Gastroesophageal sphincter (tissue), 4 donors: Measurements from ENCODE around the gene CCDC137. TPM values are rescaled to one million over a fixed set of nuclear protein-coding genes. Genes with fewer than 3 reads are reported as not detected.

Source experiments
- ATAC-seq: fragments of 150-250 bp; one replicate; pipeline ENCODE4 v1.9.1; 2016; ENCODE audit warnings: mild to moderate bottlenecking, moderate library complexity
- H3K27ac ChIP-seq, 4 donors: fragments of 200-600 bp; sonication (generic) in 3 of 4; 1 replicate in 3 of 4; 2 replicates in 1 of 4; pipeline ENCODE4 v1.5.1; 2016 to 2019
- H3K27me3 ChIP-seq: fragments of 200-600 bp; sonication (generic); one replicate; pipeline ENCODE4 v1.5.1; 2019
- H3K36me3 ChIP-seq, 2 donors: fragments of 200-600 bp; sonication (generic); one replicate each; pipeline ENCODE4 v1.5.1; 2019; ENCODE audit warnings: control low read depth in 1 of 2
- H3K4me1 ChIP-seq, 3 donors: fragments of 200-600 bp; sonication (generic); 1 replicate in 2 of 3; 2 replicates in 1 of 3; pipeline ENCODE4 v1.5.1; 2016 to 2019; ENCODE audit warnings: control low read depth in 2 of 3
- H3K4me3 ChIP-seq, 2 donors: fragments of 200-600 bp; sonication (generic); one replicate each; pipeline ENCODE4 v1.5.1; 2019; ENCODE audit warnings: mild to moderate bottlenecking in 1 of 2, moderate library complexity in 1 of 2
- H3K9me3 ChIP-seq, 3 donors: fragments of 200-600 bp; sonication (generic); one replicate each; pipeline ENCODE4 v1.5.1; 2017 to 2019; ENCODE audit warnings: control low read depth in 2 of 3
- EP300 ChIP-seq: sonication (generic); formaldehyde crosslinking; IDR thresholded peaks from one replicate; pipeline ENCODE4 v1.6.1; 2017; ENCODE audit warnings: antibody characterized with exemption, mild to moderate bottlenecking
- POLR2A ChIP-seq, 2 donors: fragments of 450-650 bp; IDR thresholded peaks; one replicate each; pipeline ENCODE4 v1.6.1; 2017; ENCODE audit warnings: antibody characterized with exemption in 2 of 2, mild to moderate bottlenecking in 2 of 2, moderate library complexity in 1 of 2
- POLR2AphosphoS5 ChIP-seq: sonication (generic); formaldehyde crosslinking; IDR thresholded peaks from one replicate; pipeline ENCODE4 v1.6.1; 2017; ENCODE audit warnings: antibody characterized with exemption
- WGBS, 2 donors: methylation state at CpG; one replicate each; pipeline ENCODE4 v1.1.5; 2018; ENCODE audit warnings: low coverage in 1 of 2; 5-methylcytosine and 5-hydroxymethylcytosine counted together
- total RNA-seq, 4 donors: library from RNA; depleted of rRNA; stranded (reverse); fragments of >200 nt; gene quantifications; one replicate each; pipeline ENCODE4 v1.1.0, GENCODE V29; 2016
- TF ChIP-seq, protein P1 (sequence below), 4 experiments: fragments of 200-600 bp in 2 of 4; fragments of 450-650 bp in 2 of 4; sonication (generic) in 1 of 4; IDR thresholded peaks; one replicate each; pipeline ENCODE4 v1.5.1; 2017 to 2019; ENCODE audit warnings: antibody characterized with exemption in 4 of 4, mild to moderate bottlenecking in 2 of 4, moderate library complexity in 2 of 4

CCDC137 gene
- total RNA-seq, 4 donors from 2014 or later: 8.2 to 16.1 (median 11.4) TPM

DNA sequence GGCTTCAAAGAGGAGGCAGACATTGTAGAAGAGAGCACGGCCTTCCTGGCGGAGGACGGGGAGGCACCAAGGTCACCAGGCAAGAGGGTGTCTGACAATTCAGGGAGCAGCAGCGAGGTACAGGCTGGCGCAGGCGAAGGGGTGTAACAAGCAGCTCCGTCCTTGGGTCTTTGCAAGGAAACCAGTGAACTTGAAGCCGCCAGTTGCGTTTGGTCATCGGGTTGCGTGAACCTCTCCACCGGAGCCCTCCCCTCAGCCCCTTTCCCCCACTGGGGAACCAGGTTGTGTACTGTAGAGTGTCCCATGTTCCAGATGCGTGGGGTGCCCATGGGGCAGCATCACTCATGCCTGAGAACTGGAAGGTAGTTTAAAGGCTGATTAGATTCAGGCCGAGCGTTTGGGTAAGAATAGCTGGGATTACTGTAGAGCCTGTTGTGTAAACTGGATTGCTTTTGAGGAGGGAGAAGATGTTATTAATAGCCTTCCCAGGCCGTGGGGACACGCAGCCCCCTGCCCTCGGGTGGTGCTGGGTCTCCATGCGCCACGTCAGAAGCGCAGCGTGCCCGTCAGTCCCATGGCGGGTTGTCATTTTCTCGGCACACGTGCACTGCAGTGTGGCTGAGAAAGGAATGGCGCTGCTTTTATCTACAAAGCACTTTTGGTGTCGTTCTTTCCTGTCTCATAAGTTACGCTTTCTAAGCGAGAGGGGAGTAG is 39.1 kb downstream of the CCDC137 start:
- peaks cover 0 to 45% (median 32%) of the 10 kb centered on the region in 3 donors for H3K4me1 ChIP-seq
- H3K27me3 ChIP-seq: no peaks in the 10 kb centered on the region
- peaks cover 0 to 56% of the 10 kb centered on the region in 2 donors for H3K36me3 ChIP-seq
- TF ChIP-seq EP300: no peak
- TF ChIP-seq, protein P1, sequence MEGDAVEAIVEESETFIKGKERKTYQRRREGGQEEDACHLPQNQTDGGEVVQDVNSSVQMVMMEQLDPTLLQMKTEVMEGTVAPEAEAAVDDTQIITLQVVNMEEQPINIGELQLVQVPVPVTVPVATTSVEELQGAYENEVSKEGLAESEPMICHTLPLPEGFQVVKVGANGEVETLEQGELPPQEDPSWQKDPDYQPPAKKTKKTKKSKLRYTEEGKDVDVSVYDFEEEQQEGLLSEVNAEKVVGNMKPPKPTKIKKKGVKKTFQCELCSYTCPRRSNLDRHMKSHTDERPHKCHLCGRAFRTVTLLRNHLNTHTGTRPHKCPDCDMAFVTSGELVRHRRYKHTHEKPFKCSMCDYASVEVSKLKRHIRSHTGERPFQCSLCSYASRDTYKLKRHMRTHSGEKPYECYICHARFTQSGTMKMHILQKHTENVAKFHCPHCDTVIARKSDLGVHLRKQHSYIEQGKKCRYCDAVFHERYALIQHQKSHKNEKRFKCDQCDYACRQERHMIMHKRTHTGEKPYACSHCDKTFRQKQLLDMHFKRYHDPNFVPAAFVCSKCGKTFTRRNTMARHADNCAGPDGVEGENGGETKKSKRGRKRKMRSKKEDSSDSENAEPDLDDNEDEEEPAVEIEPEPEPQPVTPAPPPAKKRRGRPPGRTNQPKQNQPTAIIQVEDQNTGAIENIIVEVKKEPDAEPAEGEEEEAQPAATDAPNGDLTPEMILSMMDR (IDR thresholded peaks at IDR 0.05): no peak
- TF ChIP-seq POLR2AphosphoS5: no peak
- TF ChIP-seq POLR2A (IDR thresholded peaks at IDR 0.05): no peak
- ATAC-seq: no peak
- no peak overlapping the region for H3K27ac ChIP-seq
- no peak overlapping the region for H3K4me3 ChIP-seq
- WGBS, 2 donors: 88 to 89% methylated on average over 12 to 13 of the region's 30 CpGs
- no peaks in the 10 kb centered on the region for H3K9me3 ChIP-seq

DNA sequence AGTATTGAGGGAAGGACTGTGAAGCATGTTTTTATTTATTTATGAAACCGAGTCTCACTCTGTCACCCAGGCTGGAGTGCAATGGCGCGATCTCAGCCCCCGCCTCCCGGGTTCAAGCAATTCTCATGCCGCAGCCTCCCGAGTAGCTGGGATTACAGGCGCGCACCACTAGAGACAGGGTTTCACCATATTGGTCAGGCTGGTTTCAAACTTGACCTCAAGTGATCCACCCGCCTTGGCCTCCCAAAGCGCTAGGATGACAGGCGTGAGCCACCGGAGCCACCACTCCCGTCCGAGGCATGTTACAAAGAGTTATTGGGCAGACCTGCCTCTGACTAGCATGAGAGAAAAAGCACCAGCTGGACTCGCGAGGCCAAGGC is 39.7 kb downstream of the CCDC137 start:
- Histone ChIP-seq H3K27me3 (no peaks in the 10 kb centered on the region), H3K27ac (no peak overlapping the region), H3K36me3 (peaks cover 0 to 51% of the 10 kb centered on the region in 2 donors), H3K9me3 (no peaks in the 10 kb centered on the region), H3K4me1 (peaks cover 0 to 45% (median 34%) of the 10 kb centered on the region in 3 donors), H3K4me3 (no peak overlapping the region)
- WGBS, 2 donors: no CpG with 5 or more reads among the region's 17 CpGs
- TF ChIP-seq POLR2AphosphoS5 (no peak), EP300 (no peak), POLR2A (IDR thresholded peaks at IDR 0.05) (no peak)
- TF ChIP-seq, protein P1 (IDR thresholded peaks at IDR 0.05): no peak
- no peak for ATAC-seq

DNA sequence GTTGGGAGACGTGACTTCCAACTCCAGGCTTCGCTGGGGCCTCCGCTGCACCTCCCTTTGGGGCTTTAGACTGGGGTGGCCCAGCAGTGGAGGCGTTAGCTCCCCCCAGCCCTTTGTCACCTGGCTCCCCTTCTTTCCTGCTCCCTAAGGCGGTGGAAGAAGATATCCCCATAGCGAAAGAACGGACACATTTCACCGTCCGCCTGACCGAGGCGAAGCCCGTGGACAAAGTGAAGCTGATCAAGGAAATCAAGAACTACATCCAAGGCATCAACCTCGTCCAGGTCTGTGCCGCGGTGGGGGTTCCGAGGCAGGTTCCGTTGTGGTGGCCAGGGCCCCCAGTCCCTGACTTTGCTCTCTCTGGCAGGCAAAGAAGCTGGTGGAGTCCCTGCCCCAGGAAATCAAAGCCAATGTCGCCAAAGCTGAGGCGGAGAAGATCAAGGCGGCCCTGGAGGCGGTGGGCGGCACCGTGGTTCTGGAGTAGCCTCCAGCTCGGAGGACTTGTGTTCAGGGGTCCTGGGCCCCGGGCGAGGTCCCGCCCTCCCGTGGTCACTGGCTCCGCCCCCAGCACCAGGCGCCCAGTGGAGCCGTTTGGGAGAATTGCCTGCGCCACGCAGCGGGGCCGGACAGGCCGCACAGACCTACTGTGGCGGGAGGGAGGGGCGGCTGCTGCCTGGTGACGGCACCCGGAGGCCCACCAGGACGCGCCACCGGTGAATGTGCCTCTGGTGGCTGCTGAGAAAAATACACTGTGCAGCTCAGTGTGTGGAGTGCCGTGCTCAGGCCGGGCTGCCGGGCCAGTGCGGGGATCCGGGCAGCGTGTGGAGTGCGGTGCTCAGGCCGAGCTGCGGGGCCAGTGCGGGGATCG is 40.5 kb downstream of the CCDC137 start:
- Histone ChIP-seq H3K27ac (no peak overlapping the region), H3K4me1 (peaks cover 0 to 44% (median 29%) of the 10 kb centered on the region in 3 donors), H3K9me3 (no peaks in the 10 kb centered on the region), H3K36me3 (peaks cover 0 to 43% of the 10 kb centered on the region in 2 donors), H3K27me3 (no peaks in the 10 kb centered on the region), H3K4me3 (no peak overlapping the region)
- 91 to 95% methylated on average over 4 to 19 of the region's 54 CpGs for WGBS, 2 donors
- ATAC-seq: no peak
- TF ChIP-seq, protein P1 (IDR thresholded peaks at IDR 0.05): no peak

DNA sequence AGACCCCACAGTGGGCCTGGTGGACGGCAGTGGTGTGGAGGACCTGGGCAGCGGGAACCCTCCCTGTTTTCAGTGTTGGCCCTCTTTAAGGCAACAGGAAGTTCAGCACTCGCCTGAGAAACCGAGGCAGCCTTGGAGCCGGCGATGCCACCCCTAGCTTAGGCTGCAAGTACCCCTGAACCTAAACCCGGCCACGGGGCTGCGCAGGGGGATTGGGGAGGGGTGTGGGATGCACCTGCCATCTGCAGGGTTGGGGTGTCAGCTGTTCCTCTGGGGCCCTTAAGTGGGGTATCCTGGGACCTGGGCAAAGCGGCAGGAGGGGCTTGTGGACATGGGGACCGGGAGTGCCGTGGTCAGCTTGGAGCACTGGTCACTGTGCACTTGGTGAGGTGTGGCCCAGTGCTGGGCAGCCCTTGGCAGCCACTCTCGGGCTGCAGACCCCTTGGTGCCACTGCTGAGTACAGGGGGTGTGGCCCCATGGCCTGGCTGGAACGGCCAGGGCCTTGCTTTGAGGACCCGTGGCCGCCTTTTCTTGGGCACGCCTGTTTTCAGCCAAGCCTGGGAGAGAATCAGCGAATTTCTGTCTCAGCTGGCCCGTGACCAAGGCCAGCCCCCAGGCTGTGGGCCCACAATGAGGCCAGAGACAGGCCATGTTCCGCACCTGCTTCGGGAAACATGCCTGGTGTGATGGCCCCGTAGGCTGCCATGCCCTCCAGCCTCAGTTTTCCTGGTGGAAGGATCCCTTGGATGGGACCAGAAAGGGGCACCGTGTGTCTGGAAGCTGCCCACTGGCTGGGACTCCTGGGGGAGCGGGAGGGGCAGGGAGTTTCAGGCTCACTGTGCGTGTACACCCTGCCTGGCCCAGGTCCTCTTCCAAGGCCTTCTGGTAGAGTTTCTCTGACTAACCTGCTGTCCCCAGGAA is 41.4 kb downstream of the CCDC137 start:
- ATAC-seq: no peak
- Histone ChIP-seq H3K36me3 (peaks cover 0 to 40% of the 10 kb centered on the region in 2 donors), H3K27ac (no peak overlapping the region), H3K4me3 (no peak overlapping the region), H3K9me3 (no peaks in the 10 kb centered on the region), H3K4me1 (peaks cover 0 to 42% (median 29%) of the 10 kb centered on the region in 3 donors), H3K27me3 (no peaks in the 10 kb centered on the region)
- 61 to 80% methylated on average over 3 to 5 of the region's 25 CpGs for WGBS, 2 donors
- no peak for TF ChIP-seq EP300

DNA sequence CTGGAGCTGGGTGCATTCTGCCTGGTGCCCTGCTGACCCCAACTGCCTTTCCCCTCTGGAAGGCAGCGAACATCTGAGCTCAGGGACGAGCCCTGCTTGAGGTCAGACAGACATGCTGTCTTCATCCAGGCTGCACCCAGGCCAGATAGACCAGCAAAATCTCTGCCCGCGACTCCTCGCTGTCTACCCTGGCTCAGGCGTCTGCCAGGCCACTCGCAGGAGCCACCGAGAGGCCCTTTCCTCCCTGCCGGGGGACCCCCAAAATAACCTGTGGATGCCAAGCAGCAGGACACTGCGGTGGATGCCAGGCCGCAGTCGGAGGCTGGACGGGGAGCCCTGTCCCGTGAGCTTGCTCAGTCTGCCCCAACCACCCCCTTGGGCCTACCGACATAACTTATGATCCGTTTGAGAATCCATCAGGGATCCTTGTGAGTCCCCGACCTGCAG is 42.2 kb downstream of the CCDC137 start:
- 71 to 100% methylated on average over 2 to 3 of the region's 17 CpGs for WGBS, 2 donors
- no peak for ATAC-seq
- TF ChIP-seq POLR2AphosphoS5 (no peak), POLR2A (IDR thresholded peaks at IDR 0.05) (no peak), EP300 (no peak)
- TF ChIP-seq, protein P1 (IDR thresholded peaks at IDR 0.05): no peak
- Histone ChIP-seq H3K27ac (no peak overlapping the region), H3K4me1 (peaks cover 0 to 47% (median 37%) of the 10 kb centered on the region in 3 donors), H3K4me3 (no peak overlapping the region), H3K27me3 (no peaks in the 10 kb centered on the region), H3K36me3 (peaks cover 0 to 40% of the 10 kb centered on the region in 2 donors), H3K9me3 (no peaks in the 10 kb centered on the region)
